HEK293 (cell line): ENCODE results near the gene NF2.
A peak's percentile ranks its signal among the peaks of the same experiment; 100 is the strongest.

Experiments
- CTCF ChIA-PET: fragments of 350-600 bp; formaldehyde crosslinking; extraction: SDS; loops from one replicate; lab custom pipeline; 2021; ENCODE audit warnings: antibody characterized with exemption; lab: Yijun Ruan, JAX
- POLR2A ChIA-PET: fragments of 300-600 bp; formaldehyde crosslinking; extraction: SDS; loops from one replicate; lab custom pipeline; 2020; ENCODE audit warnings: antibody characterized with exemption, inconsistent platforms; lab: Yijun Ruan, JAX
- H3K27ac ChIP-seq: fragments of 200-500 bp; sonication (Bioruptor generic); 2 replicates; pipeline ENCODE4 v1.5.1; 2014; ENCODE audit warnings: low read depth, low read length, control low read depth, inconsistent platforms; ENCODE audit errors: extremely low read depth
- H3K36me3 ChIP-seq, 2 experiments: fragments of 200-500 bp in 1 of 2; sonication (Bioruptor generic) in 1 of 2; 1 replicate in 1 of 2; 2 replicates in 1 of 2; pipeline ENCODE4 v1.5.1; 2014 to 2017; ENCODE audit warnings: inconsistent platforms in 2 of 2, low read length in 2 of 2; ENCODE audit not compliant: control insufficient read depth in 2 of 2, insufficient read depth in 1 of 2
- H3K4me1 ChIP-seq: fragments of 200-500 bp; sonication (Bioruptor generic); 2 replicates; pipeline ENCODE4 v1.5.1; 2014; ENCODE audit warnings: mild to moderate bottlenecking, low read length, inconsistent platforms; ENCODE audit not compliant: control insufficient read depth, insufficient read depth
- H3K4me3 ChIP-seq: 2 replicates; pipeline ENCODE4 v1.5.1; 2011; ENCODE audit warnings: low read depth, mild to moderate bottlenecking, control low read depth, low read length, moderate library complexity
- H3K9me3 ChIP-seq: fragments of 200-500 bp; sonication (Bioruptor generic); 2 replicates; pipeline ENCODE4 v1.5.1; 2014; ENCODE audit warnings: low read depth, low read length, inconsistent platforms; ENCODE audit not compliant: control insufficient read depth, insufficient read depth
- EGR2 ChIP-seq: fragments of 450-650 bp; formaldehyde crosslinking; IDR thresholded peaks from 2 replicates; pipeline ENCODE4 v1.5.1; 2016; ENCODE audit warnings: low read depth, missing biosample characterization, missing genetic modification characterization
- FEZF1 ChIP-seq: fragments of 450-650 bp; formaldehyde crosslinking; IDR thresholded peaks from 2 replicates; pipeline ENCODE4 v1.5.1; 2016; ENCODE audit warnings: missing biosample characterization, missing genetic modification characterization
- GLI4 ChIP-seq: fragments of 450-650 bp; formaldehyde crosslinking; IDR thresholded peaks from 2 replicates; pipeline ENCODE4 v1.5.1; 2016; ENCODE audit warnings: missing biosample characterization, missing genetic modification characterization
- KLF9 ChIP-seq: fragments of 450-650 bp; formaldehyde crosslinking; IDR thresholded peaks from 2 replicates; pipeline ENCODE4 v1.5.1; 2016; ENCODE audit warnings: missing biosample characterization, missing genetic modification characterization, low read depth
- MEIS1 ChIP-seq: sonication (generic); formaldehyde crosslinking; IDR thresholded peaks from 2 replicates; pipeline ENCODE4 v1.8.1; 2022; ENCODE audit warnings: missing genetic modification reagents, mild to moderate bottlenecking, borderline replicate concordance
- SETDB1 ChIP-seq: IDR thresholded peaks from one replicate; pipeline ENCODE4 v1.6.1; 2017; ENCODE audit warnings: mild to moderate bottlenecking, low read length, moderate library complexity, mixed read lengths; ENCODE audit not compliant: insufficient read length
- ZBTB1 ChIP-seq: fragments of 450-650 bp; formaldehyde crosslinking; IDR thresholded peaks from 2 replicates; pipeline ENCODE4 v1.5.1; 2016; ENCODE audit warnings: missing biosample characterization, missing genetic modification characterization
- ZBTB20 ChIP-seq: fragments of 450-650 bp; formaldehyde crosslinking; IDR thresholded peaks from 2 replicates; pipeline ENCODE4 v1.5.1; 2016; ENCODE audit warnings: missing biosample characterization, missing genetic modification characterization
- ZNF132 ChIP-seq: fragments of 450-650 bp; formaldehyde crosslinking; IDR thresholded peaks from 2 replicates; pipeline ENCODE4 v1.5.1; 2017; ENCODE audit warnings: missing biosample characterization, missing genetic modification characterization, borderline replicate concordance
- ZNF19 ChIP-seq: fragments of 450-650 bp; formaldehyde crosslinking; IDR thresholded peaks from 2 replicates; pipeline ENCODE4; 2016; ENCODE audit warnings: missing biosample characterization, missing genetic modification characterization, low read depth
- ZNF202 ChIP-seq: fragments of 450-650 bp; formaldehyde crosslinking; IDR thresholded peaks from 2 replicates; pipeline ENCODE4 v1.5.1; 2016; ENCODE audit warnings: missing biosample characterization, missing genetic modification characterization, borderline replicate concordance
- ZNF433 ChIP-seq: fragments of 450-650 bp; formaldehyde crosslinking; IDR thresholded peaks from 2 replicates; pipeline ENCODE4 v1.5.1; 2016; ENCODE audit warnings: missing biosample characterization, missing genetic modification characterization, low read depth
- ZNF48 ChIP-seq: fragments of 450-650 bp; formaldehyde crosslinking; IDR thresholded peaks from 2 replicates; pipeline ENCODE4 v1.5.1; 2016; ENCODE audit warnings: missing biosample characterization, missing genetic modification characterization
- ZNF555 ChIP-seq: fragments of 450-650 bp; formaldehyde crosslinking; conservative IDR thresholded peaks from 2 replicates; pipeline ENCODE4 v1.5.1; 2017; ENCODE audit warnings: missing biosample characterization, mild to moderate bottlenecking, missing genetic modification characterization, inconsistent platforms
- ZNF571 ChIP-seq: fragments of 450-650 bp; formaldehyde crosslinking; IDR thresholded peaks from 2 replicates; pipeline ENCODE4 v1.5.0; 2017; ENCODE audit warnings: missing biosample characterization, missing genetic modification characterization
- ZNF610 ChIP-seq: fragments of 450-650 bp; formaldehyde crosslinking; IDR thresholded peaks from 2 replicates; pipeline ENCODE4 v1.5.1; 2016; ENCODE audit warnings: missing biosample characterization, missing genetic modification characterization, borderline replicate concordance
- ZNF626 ChIP-seq: fragments of 450-650 bp; sonication (Bioruptor Pico); formaldehyde crosslinking; IDR thresholded peaks from 2 replicates; pipeline ENCODE4 v1.5.1; 2018; ENCODE audit warnings: missing biosample characterization, missing genetic modification characterization, inconsistent platforms
- ZNF837 ChIP-seq: fragments of 450-650 bp; formaldehyde crosslinking; IDR thresholded peaks from 2 replicates; pipeline ENCODE4 v1.5.1; 2016; ENCODE audit warnings: missing biosample characterization, missing genetic modification characterization
- ZSCAN30 ChIP-seq: fragments of 450-650 bp; IDR thresholded peaks from 2 replicates; pipeline ENCODE4 v1.5.1; 2018; ENCODE audit warnings: missing biosample characterization, mild to moderate bottlenecking, missing genetic modification characterization, moderate library complexity
- TF ChIP-seq, protein P1 (sequence below): fragments of 450-650 bp; formaldehyde crosslinking; IDR thresholded peaks from 2 replicates; pipeline ENCODE4 v1.5.1; 2017; ENCODE audit warnings: missing biosample characterization, missing genetic modification characterization
- TF ChIP-seq, protein P2 (sequence below): fragments of 450-650 bp; formaldehyde crosslinking; IDR thresholded peaks from 2 replicates; pipeline ENCODE4 v1.5.1; 2016; ENCODE audit warnings: missing biosample characterization, missing genetic modification characterization
- TF ChIP-seq, protein P3 (sequence below): fragments of 450-650 bp; formaldehyde crosslinking; IDR thresholded peaks from 2 replicates; pipeline ENCODE4 v1.5.1; 2016; ENCODE audit warnings: missing biosample characterization, missing genetic modification characterization, borderline replicate concordance
- TF ChIP-seq, protein P4 (sequence below): fragments of 450-650 bp; formaldehyde crosslinking; IDR thresholded peaks from 2 replicates; pipeline ENCODE4 v1.5.1; 2016; ENCODE audit warnings: missing biosample characterization, missing genetic modification characterization
- TF ChIP-seq, protein P5 (sequence below): fragments of 450-650 bp; formaldehyde crosslinking; IDR thresholded peaks from 2 replicates; pipeline ENCODE4 v1.5.1; 2017; ENCODE audit warnings: missing biosample characterization, mild to moderate bottlenecking, missing genetic modification characterization, moderate library complexity
- TF ChIP-seq, protein P6 (sequence below): fragments of 450-650 bp; formaldehyde crosslinking; IDR thresholded peaks from 2 replicates; pipeline ENCODE4; 2016; ENCODE audit warnings: missing biosample characterization, missing genetic modification characterization

NF2 gene

DNA sequence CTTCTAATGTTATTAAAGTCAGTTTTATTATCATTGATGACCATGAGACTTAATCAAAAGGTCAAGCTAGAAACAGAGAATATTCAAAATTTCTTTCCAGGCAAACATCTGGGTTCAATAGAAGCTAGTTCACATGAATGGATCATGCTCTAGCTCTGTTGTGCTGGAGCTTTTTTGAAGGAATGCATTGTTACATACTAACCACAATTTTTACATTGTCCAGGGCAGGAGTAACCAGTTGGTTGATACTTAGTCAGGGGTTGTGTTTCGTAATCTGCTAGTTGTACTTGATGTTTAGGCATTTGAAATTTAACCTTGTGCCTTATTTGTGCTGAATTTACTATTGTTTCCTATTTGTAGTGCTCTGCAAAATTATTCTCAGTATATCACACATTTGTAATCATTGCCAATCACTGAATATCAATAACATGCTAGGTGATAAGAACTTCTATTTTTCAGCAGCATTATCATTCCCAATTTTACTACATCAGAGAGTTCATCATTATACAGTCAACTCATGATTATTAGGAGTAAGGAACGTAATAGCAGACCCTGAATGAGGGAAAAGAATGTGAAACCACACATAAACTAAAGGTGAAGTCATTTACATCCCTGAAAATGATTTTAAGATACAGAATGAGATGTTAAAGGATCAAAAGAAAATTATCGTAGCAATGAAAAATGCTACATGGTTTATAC, 23.2 kb downstream of the NF2 start (continued):
- TF ChIP-seq, protein P1, sequence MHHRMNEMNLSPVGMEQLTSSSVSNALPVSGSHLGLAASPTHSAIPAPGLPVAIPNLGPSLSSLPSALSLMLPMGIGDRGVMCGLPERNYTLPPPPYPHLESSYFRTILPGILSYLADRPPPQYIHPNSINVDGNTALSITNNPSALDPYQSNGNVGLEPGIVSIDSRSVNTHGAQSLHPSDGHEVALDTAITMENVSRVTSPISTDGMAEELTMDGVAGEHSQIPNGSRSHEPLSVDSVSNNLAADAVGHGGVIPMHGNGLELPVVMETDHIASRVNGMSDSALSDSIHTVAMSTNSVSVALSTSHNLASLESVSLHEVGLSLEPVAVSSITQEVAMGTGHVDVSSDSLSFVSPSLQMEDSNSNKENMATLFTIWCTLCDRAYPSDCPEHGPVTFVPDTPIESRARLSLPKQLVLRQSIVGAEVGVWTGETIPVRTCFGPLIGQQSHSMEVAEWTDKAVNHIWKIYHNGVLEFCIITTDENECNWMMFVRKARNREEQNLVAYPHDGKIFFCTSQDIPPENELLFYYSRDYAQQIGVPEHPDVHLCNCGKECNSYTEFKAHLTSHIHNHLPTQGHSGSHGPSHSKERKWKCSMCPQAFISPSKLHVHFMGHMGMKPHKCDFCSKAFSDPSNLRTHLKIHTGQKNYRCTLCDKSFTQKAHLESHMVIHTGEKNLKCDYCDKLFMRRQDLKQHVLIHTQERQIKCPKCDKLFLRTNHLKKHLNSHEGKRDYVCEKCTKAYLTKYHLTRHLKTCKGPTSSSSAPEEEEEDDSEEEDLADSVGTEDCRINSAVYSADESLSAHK (tag by site-specific recombination) = no peak
- TF ChIP-seq ZSCAN30 (tag by site-specific recombination) (no peak), ZNF202 (tag by site-specific recombination) (no peak), KLF9 (tag by site-specific recombination) (no peak), ZNF610 (no peak), MEIS1 (CRISPR knock-in tag) (no peak), ZNF555 (tag by site-specific recombination) (no peak), GLI4 (no peak), EGR2 (tag by site-specific recombination) (no peak), ZBTB1 (no peak)

DNA sequence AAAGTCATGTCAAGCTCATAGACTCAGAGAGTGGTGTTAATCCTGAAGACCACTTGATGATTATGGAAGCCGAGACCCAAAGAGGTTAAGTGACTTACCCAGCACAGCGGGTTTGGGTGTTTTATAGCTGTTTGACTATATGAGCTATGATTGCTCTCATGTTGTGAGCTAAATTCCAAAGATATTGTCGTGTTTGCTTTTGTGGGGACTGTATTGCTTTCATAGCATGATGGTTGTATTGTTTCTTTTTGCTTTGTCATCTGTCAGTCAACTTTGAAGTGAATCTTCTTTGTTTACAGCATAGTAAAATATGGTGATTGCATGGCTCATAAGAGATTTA, 23.7 kb downstream of the NF2 start:
- no peaks in the 10 kb centered on the region for H3K9me3 ChIP-seq
- H3K4me3 ChIP-seq = no peak overlapping the region
- H3K4me1 ChIP-seq = peaks cover 37% of the 10 kb centered on the region
- POLR2A ChIA-PET = interaction anchor here (0.6 to 1.8 kb wide), 2 partner anchors 22 to 180 kb away, joined by 4 to 6 read pairs; no protein-coding TSS in a partner anchor
- peaks cover 0 to 5% of the 10 kb centered on the region in 2 experiments; a peak in 1 of 3 replicates for H3K36me3 ChIP-seq
- no peak overlapping the region for H3K27ac ChIP-seq
- CTCF ChIA-PET = interaction anchor here (1.2 to 5.0 kb wide), 6 partner anchors 10 to 461 kb away, joined by 3 to 51 read pairs (median 6); no protein-coding TSS in a partner anchor
- TF ChIP-seq, protein P2, sequence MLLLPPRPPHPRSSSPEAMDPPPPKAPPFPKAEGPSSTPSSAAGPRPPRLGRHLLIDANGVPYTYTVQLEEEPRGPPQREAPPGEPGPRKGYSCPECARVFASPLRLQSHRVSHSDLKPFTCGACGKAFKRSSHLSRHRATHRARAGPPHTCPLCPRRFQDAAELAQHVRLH (tag by site-specific recombination) = peak; percentile 68; the same call in 1 of the 2 replicates
- TF ChIP-seq, protein P1 (tag by site-specific recombination) = peak; percentile 43; the same call in 1 of the 2 replicates
- TF ChIP-seq ZNF132 (tag by site-specific recombination) (no peak), ZNF837 (no peak), ZNF626 (tag by site-specific recombination) (no peak), SETDB1 (no peak), ZBTB20 (tag by site-specific recombination) (no peak), ZNF202 (tag by site-specific recombination) (no peak), FEZF1 (peak; percentile 92), ZNF571 (tag by site-specific recombination) (no peak), ZNF19 (tag by site-specific recombination) (no peak), ZNF433 (tag by site-specific recombination) (no peak), ZNF48 (tag by site-specific recombination) (no peak)
- TF ChIP-seq, protein P3, sequence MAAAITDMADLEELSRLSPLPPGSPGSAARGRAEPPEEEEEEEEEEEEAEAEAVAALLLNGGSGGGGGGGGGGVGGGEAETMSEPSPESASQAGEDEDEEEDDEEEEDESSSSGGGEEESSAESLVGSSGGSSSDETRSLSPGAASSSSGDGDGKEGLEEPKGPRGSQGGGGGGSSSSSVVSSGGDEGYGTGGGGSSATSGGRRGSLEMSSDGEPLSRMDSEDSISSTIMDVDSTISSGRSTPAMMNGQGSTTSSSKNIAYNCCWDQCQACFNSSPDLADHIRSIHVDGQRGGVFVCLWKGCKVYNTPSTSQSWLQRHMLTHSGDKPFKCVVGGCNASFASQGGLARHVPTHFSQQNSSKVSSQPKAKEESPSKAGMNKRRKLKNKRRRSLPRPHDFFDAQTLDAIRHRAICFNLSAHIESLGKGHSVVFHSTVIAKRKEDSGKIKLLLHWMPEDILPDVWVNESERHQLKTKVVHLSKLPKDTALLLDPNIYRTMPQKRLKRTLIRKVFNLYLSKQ (tag by site-specific recombination) = no peak
- TF ChIP-seq, protein P4, sequence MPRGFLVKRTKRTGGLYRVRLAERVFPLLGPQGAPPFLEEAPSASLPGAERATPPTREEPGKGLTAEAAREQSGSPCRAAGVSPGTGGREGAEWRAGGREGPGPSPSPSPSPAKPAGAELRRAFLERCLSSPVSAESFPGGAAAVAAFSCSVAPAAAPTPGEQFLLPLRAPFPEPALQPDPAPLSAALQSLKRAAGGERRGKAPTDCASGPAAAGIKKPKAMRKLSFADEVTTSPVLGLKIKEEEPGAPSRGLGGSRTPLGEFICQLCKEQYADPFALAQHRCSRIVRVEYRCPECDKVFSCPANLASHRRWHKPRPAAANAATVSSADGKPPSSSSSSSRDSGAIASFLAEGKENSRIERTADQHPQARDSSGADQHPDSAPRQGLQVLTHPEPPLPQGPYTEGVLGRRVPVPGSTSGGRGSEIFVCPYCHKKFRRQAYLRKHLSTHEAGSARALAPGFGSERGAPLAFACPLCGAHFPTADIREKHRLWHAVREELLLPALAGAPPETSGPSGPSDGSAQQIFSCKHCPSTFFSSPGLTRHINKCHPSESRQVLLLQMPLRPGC (tag by site-specific recombination) = no peak
- TF ChIP-seq, protein P5, sequence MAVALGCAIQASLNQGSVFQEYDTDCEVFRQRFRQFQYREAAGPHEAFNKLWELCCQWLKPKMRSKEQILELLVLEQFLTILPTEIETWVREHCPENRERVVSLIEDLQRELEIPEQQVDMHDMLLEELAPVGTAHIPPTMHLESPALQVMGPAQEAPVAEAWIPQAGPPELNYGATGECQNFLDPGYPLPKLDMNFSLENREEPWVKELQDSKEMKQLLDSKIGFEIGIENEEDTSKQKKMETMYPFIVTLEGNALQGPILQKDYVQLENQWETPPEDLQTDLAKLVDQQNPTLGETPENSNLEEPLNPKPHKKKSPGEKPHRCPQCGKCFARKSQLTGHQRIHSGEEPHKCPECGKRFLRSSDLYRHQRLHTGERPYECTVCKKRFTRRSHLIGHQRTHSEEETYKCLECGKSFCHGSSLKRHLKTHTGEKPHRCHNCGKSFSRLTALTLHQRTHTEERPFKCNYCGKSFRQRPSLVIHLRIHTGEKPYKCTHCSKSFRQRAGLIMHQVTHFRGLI (tag by site-specific recombination) = no peak
- TF ChIP-seq, protein P6, sequence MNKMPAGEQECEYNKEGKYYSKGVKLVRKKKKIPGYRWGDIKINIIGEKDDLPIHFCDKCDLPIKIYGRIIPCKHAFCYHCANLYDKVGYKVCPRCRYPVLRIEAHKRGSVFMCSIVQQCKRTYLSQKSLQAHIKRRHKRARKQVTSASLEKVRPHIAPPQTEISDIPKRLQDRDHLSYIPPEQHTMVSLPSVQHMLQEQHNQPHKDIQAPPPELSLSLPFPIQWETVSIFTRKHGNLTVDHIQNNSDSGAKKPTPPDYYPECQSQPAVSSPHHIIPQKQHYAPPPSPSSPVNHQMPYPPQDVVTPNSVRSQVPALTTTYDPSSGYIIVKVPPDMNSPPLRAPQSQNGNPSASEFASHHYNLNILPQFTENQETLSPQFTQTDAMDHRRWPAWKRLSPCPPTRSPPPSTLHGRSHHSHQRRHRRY (tag by site-specific recombination) = no peak
